Trophoblast cell (in vitro differentiated cells and primary cell): ENCODE data around the gene ACAD8.

Source experiments
- DNase-seq, 2 donors: peaks; one replicate each; pipeline ENCODE4 v3.0.0-alpha.2; 2016
- H2AFZ ChIP-seq: 2 replicates; pipeline ENCODE4 v1.6.1; 2013; ENCODE audit warnings: low read length, moderate library complexity, mild to moderate bottlenecking; ENCODE audit not compliant: insufficient read depth, poor library complexity
- H2AK5ac ChIP-seq: 2 replicates; pipeline ENCODE4 v1.6.1; 2013; ENCODE audit warnings: mild to moderate bottlenecking, low read length
- H2BK120ac ChIP-seq: 2 replicates; pipeline ENCODE4 v1.6.1; 2013; ENCODE audit warnings: low read length, mild to moderate bottlenecking, moderate library complexity; ENCODE audit not compliant: insufficient read depth, poor library complexity
- H2BK12ac ChIP-seq: 2 replicates; pipeline ENCODE4 v1.6.1; 2013; ENCODE audit warnings: mild to moderate bottlenecking, low read length, moderate library complexity
- H2BK5ac ChIP-seq: 2 replicates; pipeline ENCODE4 v1.6.1; 2013; ENCODE audit warnings: low read length, low read depth, moderate library complexity, mild to moderate bottlenecking; ENCODE audit not compliant: poor library complexity
- H3K14ac ChIP-seq: 2 replicates; pipeline ENCODE4 v1.6.1; 2013; ENCODE audit warnings: mild to moderate bottlenecking, low read length
- H3K18ac ChIP-seq: 2 replicates; pipeline ENCODE4 v1.6.1; 2013; ENCODE audit warnings: mild to moderate bottlenecking, low read length
- H3K23ac ChIP-seq: 2 replicates; pipeline ENCODE4 v1.6.1; 2013; ENCODE audit warnings: low read length
- H3K27ac ChIP-seq: 2 replicates; pipeline ENCODE4 v1.5.1; 2013; ENCODE audit warnings: low read depth, mild to moderate bottlenecking, inconsistent platforms, low read length, moderate library complexity
- H3K27me3 ChIP-seq: 2 replicates; pipeline ENCODE4 v1.6.1; 2013; ENCODE audit warnings: inconsistent platforms, mild to moderate bottlenecking, low read length, moderate library complexity; ENCODE audit not compliant: insufficient read depth
- H3K36me3 ChIP-seq, 2 experiments: 1 replicate in 1 of 2; 2 replicates in 1 of 2; pipeline ENCODE4 v1.6.1; 2013; ENCODE audit warnings: low read length in 2 of 2, mild to moderate bottlenecking in 2 of 2, moderate library complexity in 1 of 2; ENCODE audit not compliant: insufficient read depth in 2 of 2, control insufficient read depth in 1 of 2
- H3K4ac ChIP-seq: 2 replicates; pipeline ENCODE4 v1.6.1; 2013; ENCODE audit warnings: low read depth, mild to moderate bottlenecking, low read length, moderate library complexity
- H3K4me1 ChIP-seq, 2 experiments: 1 replicate in 1 of 2; 2 replicates in 1 of 2; pipeline ENCODE4 v1.6.1; 2013; ENCODE audit warnings: low read length in 2 of 2, mild to moderate bottlenecking in 2 of 2, moderate library complexity in 1 of 2; ENCODE audit not compliant: insufficient read depth in 2 of 2, control insufficient read depth in 1 of 2
- H3K4me2 ChIP-seq: 2 replicates; pipeline ENCODE4 v1.6.1; 2013; ENCODE audit warnings: inconsistent platforms, mild to moderate bottlenecking, low read length, moderate library complexity
- H3K4me3 ChIP-seq: 2 replicates; pipeline ENCODE4 v1.5.1; 2013; ENCODE audit warnings: mild to moderate bottlenecking, low read depth, low read length, inconsistent platforms
- H3K79me1 ChIP-seq: one replicate; pipeline ENCODE4 v1.6.1; 2013; ENCODE audit warnings: low read length
- H3K79me2 ChIP-seq: 2 replicates; pipeline ENCODE4 v1.6.1; 2013; ENCODE audit warnings: low read length, mild to moderate bottlenecking; ENCODE audit not compliant: control insufficient read depth, insufficient read depth, poor library complexity
- H3K9ac ChIP-seq: 2 replicates; pipeline ENCODE4 v1.6.1; 2013; ENCODE audit warnings: mild to moderate bottlenecking, low read length
- H3K9me3 ChIP-seq: 2 replicates; pipeline ENCODE4 v1.6.1; 2013; ENCODE audit warnings: low read depth, mild to moderate bottlenecking, control low read depth, inconsistent platforms, low read length; ENCODE audit not compliant: insufficient read depth
- H4K12ac ChIP-seq: 2 replicates; pipeline ENCODE4 v1.6.1; 2013; ENCODE audit warnings: low read depth, mild to moderate bottlenecking, low read length, moderate library complexity
- H4K8ac ChIP-seq: 2 replicates; pipeline ENCODE4 v1.6.1; 2013; ENCODE audit warnings: low read depth, mild to moderate bottlenecking, low read length, moderate library complexity
- H4K91ac ChIP-seq: one replicate; pipeline ENCODE4 v1.6.1; 2013; ENCODE audit warnings: low read depth, mild to moderate bottlenecking, low read length, moderate library complexity
- WGBS: extraction: QIAGEN DNeasy Blood & Tissue Kit; methylation state at CpG from one replicate; pipeline ENCODE4 v1.1.7; 2013; ENCODE audit warnings: missing lambda C conversion rate; ENCODE audit not compliant: insufficient read length, insufficient coverage; ENCODE audit errors: extremely low coverage; 5-methylcytosine and 5-hydroxymethylcytosine counted together

The ACAD8 gene

GRCh38 chr11:134288486-134288885, 35.1 kb downstream of the ACAD8 start:
- peaks cover 3% of the 10 kb centered on the region for H3K9me3 ChIP-seq
- no peaks in the 10 kb centered on the region for H3K27me3 ChIP-seq
- no peak overlapping the region for H2BK120ac ChIP-seq
- H3K36me3 ChIP-seq: no peaks in the 10 kb centered on the region
- no peak overlapping the region for H3K27ac ChIP-seq
- no peak overlapping the region for H2AK5ac ChIP-seq
- H3K9ac ChIP-seq: no peak overlapping the region
- no peak overlapping the region for H4K91ac ChIP-seq
- no peak overlapping the region for H3K4me2 ChIP-seq
- no peak overlapping the region for H3K4ac ChIP-seq
- H3K18ac ChIP-seq: no peak overlapping the region
- peaks cover 4 to 7% of the 10 kb centered on the region in 2 experiments for H3K4me1 ChIP-seq
- H3K23ac ChIP-seq: no peak overlapping the region
- H2AFZ ChIP-seq: no peak overlapping the region
- no peaks in the 10 kb centered on the region for H3K79me1 ChIP-seq
- DNase-seq: no peak
- H2BK12ac ChIP-seq: no peak overlapping the region
- no peaks in the 10 kb centered on the region for H3K79me2 ChIP-seq
- WGBS: no CpG with 5 or more reads among the region's 13 CpGs
- no peak overlapping the region for H4K8ac ChIP-seq
- H2BK5ac ChIP-seq: no peak overlapping the region
- no peak overlapping the region for H3K4me3 ChIP-seq
- H3K14ac ChIP-seq: no peak overlapping the region
- no peak overlapping the region for H4K12ac ChIP-seq

- Histone ChIP-seq H2BK12ac (no peak overlapping the region), H4K12ac (no peak overlapping the region), H2AK5ac (no peak overlapping the region), H2BK5ac (no peak overlapping the region), H3K9me3 (peaks cover 3% of the 10 kb centered on the region), H4K91ac (no peak overlapping the region), H3K4me2 (no peak overlapping the region), H3K79me1 (no peaks in the 10 kb centered on the region), H3K9ac (no peak overlapping the region), H3K4me1 (peaks cover 4 to 7% of the 10 kb centered on the region in 2 experiments), H3K23ac (no peak overlapping the region), H3K14ac (no peak overlapping the region), H2AFZ (no peak overlapping the region), H3K36me3 (no peaks in the 10 kb centered on the region), H3K79me2 (no peaks in the 10 kb centered on the region), H3K4me3 (no peak overlapping the region), H2BK120ac (no peak overlapping the region), H4K8ac (no peak overlapping the region), H3K27ac (no peak overlapping the region), H3K18ac (no peak overlapping the region), H3K4ac (no peak overlapping the region), H3K27me3 (no peaks in the 10 kb centered on the region)
- no peak for DNase-seq
- no CpG with 5 or more reads among the region's 4 CpGs for WGBS
Observed at GRCh38 chr11:134289167-134289566, 35.8 kb downstream of the ACAD8 start.

DNA sequence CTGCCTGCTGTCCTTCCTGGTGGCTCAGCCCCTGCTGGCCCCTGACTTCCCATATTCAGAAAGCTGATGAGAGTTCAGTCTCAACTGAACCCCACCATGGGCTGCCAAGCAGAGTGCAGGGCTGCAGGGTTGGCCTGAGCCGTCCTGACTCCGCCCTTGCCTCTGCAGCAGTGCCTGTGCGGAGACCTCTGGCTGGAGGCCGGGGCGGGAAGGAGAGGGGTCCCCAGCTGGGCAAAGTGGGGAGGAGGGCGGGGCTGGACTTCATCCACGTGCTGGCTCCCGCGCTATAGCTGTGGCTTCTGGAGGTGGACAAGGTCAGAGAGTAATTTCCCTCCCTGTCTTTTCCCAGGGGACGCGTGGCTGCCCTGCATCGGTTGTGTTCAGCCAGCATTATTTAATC, 36.4 kb downstream of the ACAD8 start:
- Histone ChIP-seq H3K27me3 (no peaks in the 10 kb centered on the region), H2BK120ac (no peak overlapping the region), H3K14ac (no peak overlapping the region), H3K79me2 (no peaks in the 10 kb centered on the region), H2BK5ac (no peak overlapping the region), H3K23ac (no peak overlapping the region), H3K18ac (no peak overlapping the region), H3K4ac (no peak overlapping the region), H3K4me3 (no peak overlapping the region), H3K9ac (no peak overlapping the region), H2BK12ac (no peak overlapping the region), H4K8ac (no peak overlapping the region), H2AK5ac (no peak overlapping the region), H3K27ac (no peak overlapping the region), H3K4me2 (no peak overlapping the region), H3K36me3 (no peaks in the 10 kb centered on the region), H2AFZ (no peak overlapping the region), H3K9me3 (peaks cover 3% of the 10 kb centered on the region), H4K91ac (no peak overlapping the region), H3K79me1 (no peaks in the 10 kb centered on the region), H4K12ac (no peak overlapping the region), H3K4me1 (peaks cover 4 to 7% of the 10 kb centered on the region in 2 experiments)
- WGBS: no CpG with 5 or more reads among the region's 12 CpGs
- no peak for DNase-seq

- H3K9ac ChIP-seq: no peak overlapping the region
Observed at GRCh38 chr11:134290646-134291045, 37.3 kb downstream of the ACAD8 start.

More at GRCh38 chr11:134290646-134291045, 37.3 kb downstream of the ACAD8 start:
- Histone ChIP-seq H3K14ac (no peak overlapping the region), H3K36me3 (no peaks in the 10 kb centered on the region), H3K4me3 (no peak overlapping the region), H3K79me2 (no peaks in the 10 kb centered on the region), H2AK5ac (no peak overlapping the region), H3K27ac (no peak overlapping the region), H2BK120ac (no peak overlapping the region), H3K4me2 (no peak overlapping the region), H3K9me3 (peaks cover 3% of the 10 kb centered on the region), H2AFZ (no peak overlapping the region), H4K12ac (no peak overlapping the region), H2BK5ac (no peak overlapping the region), H3K4ac (no peak overlapping the region), H3K18ac (no peak overlapping the region), H3K23ac (no peak overlapping the region), H4K91ac (no peak overlapping the region), H3K27me3 (no peaks in the 10 kb centered on the region), H4K8ac (no peak overlapping the region), H2BK12ac (no peak overlapping the region), H3K79me1 (no peaks in the 10 kb centered on the region), H3K4me1 (peaks cover 4 to 7% of the 10 kb centered on the region in 2 experiments)
- no CpG with 5 or more reads among the region's 7 CpGs for WGBS
- no peak for DNase-seq
